Large intestine (tissue), 3 donors: ENCODE results near the gene ZNF253. TPM values are rescaled to one million over a fixed set of nuclear protein-coding genes. Genes with fewer than 3 reads are reported as not detected.

Source experiments
- DNase-seq, 2 donors: peaks; one replicate each; pipeline versions ENCODE4 v3.0.0 to v3.0.0-alpha.2; 2013
- H3K27ac ChIP-seq: one replicate; pipeline ENCODE4 v1.5.1; 2013; ENCODE audit warnings: low read length
- H3K27me3 ChIP-seq: 2 replicates; pipeline ENCODE4 v1.6.1; 2013; ENCODE audit warnings: low read length; ENCODE audit not compliant: control insufficient read depth, insufficient read depth
- H3K36me3 ChIP-seq: 2 replicates; pipeline ENCODE4 v1.6.1; 2013; ENCODE audit warnings: low read length; ENCODE audit not compliant: control insufficient read depth, insufficient read depth
- H3K4me1 ChIP-seq: one replicate; pipeline ENCODE4 v1.6.1; 2013; ENCODE audit warnings: low read length; ENCODE audit not compliant: control insufficient read depth, insufficient read depth
- H3K4me3 ChIP-seq: one replicate; pipeline ENCODE4 v1.5.1; 2013; ENCODE audit warnings: low read length
- H3K9me3 ChIP-seq: one replicate; pipeline ENCODE4 v1.6.1; 2013; ENCODE audit warnings: mild to moderate bottlenecking, low read depth, low read length, moderate library complexity; ENCODE audit not compliant: control insufficient read depth
- WGBS: methylation state at CpG from one replicate; pipeline ENCODE4 v1.1.5; 2013; ENCODE audit warnings: low lambda C conversion rate; ENCODE audit not compliant: insufficient coverage; 5-methylcytosine and 5-hydroxymethylcytosine counted together
- polyA plus RNA-seq: library from polyadenylated mRNA; unstranded; fragments of 120-200 nt; gene quantifications from one replicate; pipeline ENCODE4 v1.2.1, GENCODE V29; 2013

Gene ZNF253
- polyA plus RNA-seq, 1 donor: 15.6 TPM

GRCh38 chr19:19937403-19937802 lies 71.7 kb downstream of the ZNF253 start:
- Histone ChIP-seq H3K9me3 (peaks cover 19% of the 10 kb centered on the region), H3K27ac (no peak overlapping the region), H3K27me3 (no peaks in the 10 kb centered on the region), H3K4me1 (no peaks in the 10 kb centered on the region), H3K4me3 (no peak overlapping the region), H3K36me3 (peaks cover 11% of the 10 kb centered on the region)
- WGBS: no CpG with 5 or more reads among the region's 2 CpGs
- DNase-seq: no peak

DNA sequence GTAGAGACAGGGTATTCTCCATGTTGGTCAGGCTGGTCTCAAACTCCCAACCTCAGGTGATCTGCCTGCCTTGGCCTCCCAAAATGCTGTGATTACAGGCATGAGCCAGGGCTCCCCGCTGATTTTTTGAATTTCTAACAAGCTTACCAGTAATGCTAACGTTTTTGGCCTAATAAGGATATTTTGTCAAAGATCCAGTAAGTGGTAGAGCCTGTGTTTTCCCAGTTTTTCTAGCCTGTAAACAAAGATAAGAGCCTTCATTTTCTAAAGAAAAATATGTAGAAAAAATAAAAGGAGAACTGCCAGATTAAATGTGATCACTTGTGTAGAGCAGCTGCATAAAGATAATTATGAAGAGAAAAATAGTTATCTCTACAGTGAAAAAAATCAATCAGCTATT lies 72.8 kb downstream of the ZNF253 start:
- no peak overlapping the region for H3K27ac ChIP-seq
- peaks cover 16% of the 10 kb centered on the region for H3K9me3 ChIP-seq
- no peak overlapping the region for H3K4me3 ChIP-seq
- DNase-seq: no peak
- H3K4me1 ChIP-seq: no peaks in the 10 kb centered on the region
- no peaks in the 10 kb centered on the region for H3K27me3 ChIP-seq
- WGBS: 0% methylated on average over 1 of the region's 2 CpGs
- H3K36me3 ChIP-seq: peaks cover 9% of the 10 kb centered on the region

DNA sequence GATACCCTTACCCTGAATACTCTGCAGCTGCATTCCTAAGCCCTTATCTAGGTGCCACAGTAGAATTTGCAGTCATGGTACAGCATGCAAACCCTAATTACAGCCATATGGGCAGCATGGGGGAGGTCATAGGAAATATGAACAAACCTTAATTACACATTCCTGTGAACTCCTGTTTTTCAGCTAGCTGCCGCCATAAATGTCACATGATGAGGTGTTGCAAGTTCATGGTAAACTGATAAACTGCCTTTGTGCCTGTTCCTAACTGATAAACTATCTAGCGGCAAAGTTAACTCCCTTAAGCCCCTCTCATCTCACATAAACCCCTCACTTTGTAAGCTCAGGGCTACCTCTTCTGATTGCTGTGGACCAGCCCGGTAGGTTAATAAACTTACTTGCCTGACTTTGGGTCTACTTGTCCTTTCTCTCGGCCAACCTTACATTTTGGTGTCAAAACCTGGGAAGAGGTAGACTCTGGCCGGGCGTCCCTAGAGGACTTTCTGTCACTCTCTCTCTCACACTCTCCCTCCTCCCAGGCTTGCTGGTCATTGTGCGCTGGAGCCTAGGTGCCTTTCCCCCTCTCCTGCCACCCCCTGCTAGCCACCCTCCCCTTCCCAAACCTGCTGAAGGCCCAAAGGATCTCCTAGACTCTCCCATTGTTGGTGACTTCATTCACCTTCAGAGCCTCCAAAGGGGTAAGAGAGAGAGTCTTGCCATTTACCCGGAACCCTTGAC lies 78.3 kb downstream of the ZNF253 start:
- Histone ChIP-seq H3K27me3 (no peaks in the 10 kb centered on the region), H3K36me3 (no peaks in the 10 kb centered on the region), H3K27ac (no peak overlapping the region), H3K4me3 (no peak overlapping the region), H3K4me1 (no peaks in the 10 kb centered on the region), H3K9me3 (no peaks in the 10 kb centered on the region)
- WGBS: 0% methylated on average over 1 of the region's 8 CpGs
- peak in 1 of 2 donors; percentile 42 for DNase-seq

Other genes starting within 250 kb of the ZNF253 start
- 2.3 TPM for gene PBX4, start 247.2 kb upstream of the ZNF253 start, polyA plus RNA-seq
- gene LPAR2, start 237.7 kb upstream of the ZNF253 start, polyA plus RNA-seq: 11.9 TPM
- gene GMIP, start 222.2 kb upstream of the ZNF253 start, polyA plus RNA-seq: 7.7 TPM
- gene ATP13A1, start 202.2 kb upstream of the ZNF253 start, polyA plus RNA-seq: 54.1 TPM
- 9.1 TPM for gene ZNF101, start 197.0 kb upstream of the ZNF253 start, polyA plus RNA-seq
- gene ZNF14, start 132.8 kb upstream of the ZNF253 start, polyA plus RNA-seq: 8.1 TPM
- gene ZNF506, start 44.1 kb upstream of the ZNF253 start, polyA plus RNA-seq: 27.1 TPM
- gene ZNF93, start 35.1 kb downstream of the ZNF253 start, polyA plus RNA-seq: 6.8 TPM
- gene ZNF682, start 173.6 kb downstream of the ZNF253 start, polyA plus RNA-seq: 12.0 TPM
- gene ZNF90, start 212.1 kb downstream of the ZNF253 start, polyA plus RNA-seq: 36.1 TPM